ENCODE measurements around the gene RAG2. TPM values are rescaled to one million over a fixed set of nuclear protein-coding genes. Genes with fewer than 3 reads are reported as not detected.

The RAG2 gene
- polyA plus RNA-seq, 1 donor, result 0.19 TPM

DNA sequence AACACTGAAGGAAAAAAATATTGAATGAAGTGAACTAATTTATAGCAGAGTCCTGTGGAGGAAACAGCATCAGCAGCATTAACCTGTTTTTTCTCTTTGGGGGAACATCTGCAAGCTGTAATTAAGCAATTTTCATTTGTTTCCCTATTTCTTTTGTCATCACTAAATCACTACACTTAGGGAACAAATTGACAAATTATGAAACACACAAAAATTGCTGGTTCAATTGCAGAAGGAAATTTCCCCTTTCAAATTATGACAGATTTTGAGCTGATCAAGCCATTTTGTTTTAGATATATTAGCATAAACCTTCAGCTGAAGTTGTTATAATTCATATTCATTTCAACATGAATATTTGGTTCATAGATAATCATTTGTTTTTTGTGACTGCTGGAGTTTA lies 22.2 kb upstream of the RAG2 start:
- no peaks in the 10 kb centered on the region for H3K9me3 ChIP-seq (ENCODE audit: control insufficient read depth, low read depth, low read length)
- DNase-seq, result no peak
- H3K27me3 ChIP-seq (ENCODE audit: control insufficient read depth, insufficient read depth, low read length), result no peaks in the 10 kb centered on the region
- no peaks in the 10 kb centered on the region for H3K4me1 ChIP-seq (ENCODE audit: control insufficient read depth, insufficient read depth, low read length)
- no peak overlapping the region for H3K4me3 ChIP-seq (ENCODE audit: low read length)
- H3K27ac ChIP-seq (ENCODE audit: low read length), result no peak overlapping the region
- H3K36me3 ChIP-seq (ENCODE audit: control insufficient read depth, insufficient read depth, low read length), result no peaks in the 10 kb centered on the region

- Histone ChIP-seq H3K36me3 (ENCODE audit: control insufficient read depth, insufficient read depth, low read length) (no peaks in the 10 kb centered on the region), H3K4me1 (ENCODE audit: control insufficient read depth, insufficient read depth, low read length) (no peaks in the 10 kb centered on the region), H3K27me3 (ENCODE audit: control insufficient read depth, insufficient read depth, low read length) (no peaks in the 10 kb centered on the region), H3K9me3 (ENCODE audit: control insufficient read depth, low read depth, low read length) (no peaks in the 10 kb centered on the region), H3K27ac (ENCODE audit: low read length) (no peak overlapping the region), H3K4me3 (ENCODE audit: low read length) (no peak overlapping the region)
- DNase-seq, result no peak
- 66% methylated on average over 5 of the region's 5 CpGs for WGBS (ENCODE audit: insufficient coverage, low lambda C conversion rate)
Measured at GRCh38 chr11:36619502-36619901, 21.5 kb upstream of the RAG2 start.

DNA sequence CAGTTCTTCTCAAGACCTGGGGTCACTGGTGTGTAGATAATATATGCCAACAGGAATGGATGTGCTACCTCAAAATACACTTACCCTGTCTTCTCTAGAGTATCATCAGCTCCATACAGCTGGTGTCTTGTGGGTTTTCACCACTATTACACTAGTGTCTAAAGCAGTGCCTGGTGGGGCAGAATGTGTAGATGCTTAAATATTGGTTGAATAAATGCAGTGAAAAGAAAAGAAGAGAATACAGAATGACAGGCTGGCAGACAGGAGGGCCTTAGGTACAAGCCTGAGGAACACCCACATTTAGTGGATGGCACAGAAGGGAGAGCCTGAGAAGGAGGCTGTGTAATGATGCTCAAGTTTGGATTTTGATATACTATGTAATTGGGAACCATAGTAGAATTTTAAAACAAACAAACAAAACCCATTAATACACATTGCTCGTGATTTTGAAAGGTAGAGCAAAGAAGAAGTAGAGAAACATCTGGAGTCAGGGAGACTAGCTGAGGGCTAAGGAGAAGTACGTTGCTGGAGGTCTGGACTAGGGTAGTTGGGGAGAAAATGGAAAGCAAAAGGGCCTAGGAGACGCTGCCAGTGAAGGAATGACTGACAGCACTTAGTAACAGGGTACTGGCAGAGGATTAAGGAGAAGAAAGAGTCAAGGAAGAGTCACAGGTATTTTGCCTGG lies 20.5 kb upstream of the RAG2 start:
- DNase-seq, result no peak
- WGBS (ENCODE audit: insufficient coverage, low lambda C conversion rate), result 100% methylated on average over 1 of the region's 3 CpGs
- no peaks in the 10 kb centered on the region for H3K9me3 ChIP-seq (ENCODE audit: control insufficient read depth, low read depth, low read length)
- no peaks in the 10 kb centered on the region for H3K27me3 ChIP-seq (ENCODE audit: control insufficient read depth, insufficient read depth, low read length)
- H3K4me1 ChIP-seq (ENCODE audit: control insufficient read depth, insufficient read depth, low read length), result no peaks in the 10 kb centered on the region
- H3K36me3 ChIP-seq (ENCODE audit: control insufficient read depth, insufficient read depth, low read length), result no peaks in the 10 kb centered on the region
- no peak overlapping the region for H3K27ac ChIP-seq (ENCODE audit: low read length)
- no peak overlapping the region for H3K4me3 ChIP-seq (ENCODE audit: low read length)

GRCh38 chr11:36617543-36618362 lies 19.7 kb upstream of the RAG2 start:
- 90% methylated on average over 3 of the region's 6 CpGs for WGBS (ENCODE audit: insufficient coverage, low lambda C conversion rate)
- H3K4me1 ChIP-seq (ENCODE audit: control insufficient read depth, insufficient read depth, low read length), result no peaks in the 10 kb centered on the region
- H3K27ac ChIP-seq (ENCODE audit: low read length), result no peak overlapping the region
- DNase-seq, result no peak
- no peaks in the 10 kb centered on the region for H3K27me3 ChIP-seq (ENCODE audit: control insufficient read depth, insufficient read depth, low read length)
- H3K4me3 ChIP-seq (ENCODE audit: low read length), result no peak overlapping the region
- no peaks in the 10 kb centered on the region for H3K9me3 ChIP-seq (ENCODE audit: control insufficient read depth, low read depth, low read length)
- no peaks in the 10 kb centered on the region for H3K36me3 ChIP-seq (ENCODE audit: control insufficient read depth, insufficient read depth, low read length)

GRCh38 chr11:36615826-36616225 lies 17.8 kb upstream of the RAG2 start:
- H3K9me3 ChIP-seq (ENCODE audit: control insufficient read depth, low read depth, low read length), result no peaks in the 10 kb centered on the region
- no peak overlapping the region for H3K27ac ChIP-seq (ENCODE audit: low read length)
- no peak overlapping the region for H3K4me3 ChIP-seq (ENCODE audit: low read length)
- DNase-seq, result no peak
- H3K4me1 ChIP-seq (ENCODE audit: control insufficient read depth, insufficient read depth, low read length), result no peaks in the 10 kb centered on the region
- no CpG with 5 or more reads among the region's 3 CpGs for WGBS (ENCODE audit: insufficient coverage, low lambda C conversion rate)
- H3K36me3 ChIP-seq (ENCODE audit: control insufficient read depth, insufficient read depth, low read length), result peaks cover 3% of the 10 kb centered on the region
- H3K27me3 ChIP-seq (ENCODE audit: control insufficient read depth, insufficient read depth, low read length), result no peaks in the 10 kb centered on the region

GRCh38 chr11:36609383-36609782 lies 11.3 kb upstream of the RAG2 start:
- peaks cover 3% of the 10 kb centered on the region for H3K36me3 ChIP-seq (ENCODE audit: control insufficient read depth, insufficient read depth, low read length)
- no peak for DNase-seq
- WGBS (ENCODE audit: insufficient coverage, low lambda C conversion rate), result 89% methylated on average over 1 of the region's 2 CpGs

GRCh38 chr11:36608491-36609199 lies 10.6 kb upstream of the RAG2 start:
- Histone ChIP-seq H3K4me3 (ENCODE audit: low read length) (no peak overlapping the region), H3K27ac (ENCODE audit: low read length) (no peak overlapping the region), H3K27me3 (ENCODE audit: control insufficient read depth, insufficient read depth, low read length) (no peaks in the 10 kb centered on the region), H3K4me1 (ENCODE audit: control insufficient read depth, insufficient read depth, low read length) (no peaks in the 10 kb centered on the region), H3K9me3 (ENCODE audit: control insufficient read depth, low read depth, low read length) (no peaks in the 10 kb centered on the region), H3K36me3 (ENCODE audit: control insufficient read depth, insufficient read depth, low read length) (peaks cover 3% of the 10 kb centered on the region)
- 100% methylated on average over 1 of the region's 1 CpG for WGBS (ENCODE audit: insufficient coverage, low lambda C conversion rate)
- DNase-seq, result no peak

More at GRCh38 chr11:36609383-36609782, 11.3 kb upstream of the RAG2 start:
- no peaks in the 10 kb centered on the region for H3K27me3 ChIP-seq (ENCODE audit: control insufficient read depth, insufficient read depth, low read length)
- no peaks in the 10 kb centered on the region for H3K4me1 ChIP-seq (ENCODE audit: control insufficient read depth, insufficient read depth, low read length)
- no peaks in the 10 kb centered on the region for H3K9me3 ChIP-seq (ENCODE audit: control insufficient read depth, low read depth, low read length)
- no peak overlapping the region for H3K27ac ChIP-seq (ENCODE audit: low read length)
- no peak overlapping the region for H3K4me3 ChIP-seq (ENCODE audit: low read length)

- H3K4me1 ChIP-seq (ENCODE audit: control insufficient read depth, insufficient read depth, low read length), result no peaks in the 10 kb centered on the region
- H3K27me3 ChIP-seq (ENCODE audit: control insufficient read depth, insufficient read depth, low read length), result no peaks in the 10 kb centered on the region
- H3K36me3 ChIP-seq (ENCODE audit: control insufficient read depth, insufficient read depth, low read length), result no peaks in the 10 kb centered on the region
- 77% methylated on average over 1 of the region's 6 CpGs for WGBS (ENCODE audit: insufficient coverage, low lambda C conversion rate)
- no peak overlapping the region for H3K4me3 ChIP-seq (ENCODE audit: low read length)
- no peak overlapping the region for H3K27ac ChIP-seq (ENCODE audit: low read length)
- no peaks in the 10 kb centered on the region for H3K9me3 ChIP-seq (ENCODE audit: control insufficient read depth, low read depth, low read length)
- no peak for DNase-seq
Measured at GRCh38 chr11:36605221-36606216, 7.5 kb upstream of the RAG2 start.

DNA sequence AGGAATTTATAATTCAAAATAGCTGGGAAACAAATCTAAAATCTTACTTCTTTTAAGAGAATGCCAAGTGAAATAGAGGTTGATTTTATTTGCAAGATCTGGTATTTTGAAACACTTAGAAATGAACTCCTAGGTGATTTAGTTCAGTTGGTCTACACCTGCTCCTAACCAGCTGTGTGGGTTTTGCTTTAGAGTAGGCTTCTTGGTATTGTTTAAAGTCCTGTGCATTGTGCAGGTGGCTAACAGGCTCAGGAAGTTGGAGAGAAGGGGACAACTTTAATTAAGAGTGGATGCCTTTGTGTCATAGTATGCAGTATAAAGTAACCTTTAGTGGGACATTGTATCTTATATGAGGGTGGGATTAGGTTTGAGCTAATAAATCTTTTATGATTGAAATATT lies 4.1 kb upstream of the RAG2 start:
- no peaks in the 10 kb centered on the region for H3K27me3 ChIP-seq (ENCODE audit: control insufficient read depth, insufficient read depth, low read length)
- DNase-seq, result no peak
- H3K4me3 ChIP-seq (ENCODE audit: low read length), result no peak overlapping the region
- no peaks in the 10 kb centered on the region for H3K36me3 ChIP-seq (ENCODE audit: control insufficient read depth, insufficient read depth, low read length)
- no peaks in the 10 kb centered on the region for H3K4me1 ChIP-seq (ENCODE audit: control insufficient read depth, insufficient read depth, low read length)
- no peaks in the 10 kb centered on the region for H3K9me3 ChIP-seq (ENCODE audit: control insufficient read depth, low read depth, low read length)
- H3K27ac ChIP-seq (ENCODE audit: low read length), result no peak overlapping the region

DNA sequence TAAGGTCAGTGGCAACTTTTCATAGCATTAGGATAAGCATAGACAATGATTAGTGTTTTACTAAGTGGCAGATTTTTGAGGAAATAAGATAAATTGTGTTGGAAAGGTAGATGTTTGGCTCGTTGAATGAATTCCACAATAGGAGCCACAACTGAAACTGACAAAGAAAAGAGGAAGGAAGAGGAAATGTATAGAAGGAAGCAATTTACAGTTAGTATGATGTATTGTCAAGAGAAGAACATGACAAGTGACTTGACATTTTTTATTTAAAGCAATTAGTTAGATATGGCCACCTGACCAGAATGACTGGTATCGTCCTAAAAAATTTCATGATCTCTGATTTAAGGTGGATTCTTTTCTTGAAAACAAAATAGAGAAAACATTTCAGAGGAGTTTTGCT lies 3.1 kb upstream of the RAG2 start:
- Histone ChIP-seq H3K36me3 (ENCODE audit: control insufficient read depth, insufficient read depth, low read length) (no peaks in the 10 kb centered on the region), H3K9me3 (ENCODE audit: control insufficient read depth, low read depth, low read length) (no peaks in the 10 kb centered on the region), H3K4me1 (ENCODE audit: control insufficient read depth, insufficient read depth, low read length) (no peaks in the 10 kb centered on the region), H3K4me3 (ENCODE audit: low read length) (no peak overlapping the region), H3K27me3 (ENCODE audit: control insufficient read depth, insufficient read depth, low read length) (no peaks in the 10 kb centered on the region), H3K27ac (ENCODE audit: low read length) (no peak overlapping the region)
- 84% methylated on average over 2 of the region's 2 CpGs for WGBS (ENCODE audit: insufficient coverage, low lambda C conversion rate)
- no peak for DNase-seq
